Measurements from ENCODE around the gene BCAN.

Gene BCAN

DNA sequence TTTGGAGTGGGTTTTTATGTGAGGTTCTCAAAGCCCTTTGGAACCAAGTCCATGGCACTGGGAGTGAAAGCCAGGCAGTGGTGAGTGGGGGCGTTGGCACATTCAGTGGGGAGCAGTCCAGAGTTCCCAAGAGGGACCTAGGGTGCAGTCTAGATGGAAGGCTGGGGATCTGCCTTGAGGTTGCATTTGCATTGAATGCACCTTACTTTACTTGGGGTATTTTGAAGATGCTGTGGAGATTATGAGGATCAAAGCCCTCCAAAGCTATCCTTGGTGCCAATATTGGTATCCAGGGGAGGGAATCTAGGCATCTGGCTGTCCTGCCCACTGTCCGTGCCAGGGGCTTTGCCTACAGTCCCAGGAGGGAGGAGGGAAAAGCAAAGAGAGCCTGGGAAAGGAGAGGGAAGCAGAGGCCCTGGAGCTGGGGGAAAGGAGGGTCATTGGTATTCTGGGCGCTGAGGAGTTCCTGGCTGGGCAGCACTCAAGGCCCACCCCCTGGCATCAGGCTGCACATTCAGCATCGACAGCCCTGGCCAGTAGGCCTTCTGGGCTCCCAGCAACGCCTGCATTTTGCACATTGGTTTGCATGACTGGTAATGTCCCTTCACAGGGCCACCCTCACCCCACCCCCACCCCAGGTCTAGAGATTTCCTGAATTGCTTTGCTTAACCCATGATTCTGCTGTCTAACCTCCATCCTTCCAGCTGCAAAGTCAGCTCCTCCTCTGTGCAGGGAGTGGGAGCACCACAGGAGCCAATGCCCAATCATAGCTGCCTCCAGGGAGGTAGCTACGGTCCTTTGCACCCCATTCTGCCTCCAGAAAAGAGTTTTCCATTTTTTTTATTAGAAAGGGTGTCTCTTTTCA is 843 bp upstream of the BCAN start:
- DNase-seq: no peak
- in situ Hi-C loops (cut with HindIII; ENCODE audit: low pct_ligation_motif_present, low pct_unique_long_range_greater_than_20kb, low sequenced_read_pairs): no loop called here

DNA sequence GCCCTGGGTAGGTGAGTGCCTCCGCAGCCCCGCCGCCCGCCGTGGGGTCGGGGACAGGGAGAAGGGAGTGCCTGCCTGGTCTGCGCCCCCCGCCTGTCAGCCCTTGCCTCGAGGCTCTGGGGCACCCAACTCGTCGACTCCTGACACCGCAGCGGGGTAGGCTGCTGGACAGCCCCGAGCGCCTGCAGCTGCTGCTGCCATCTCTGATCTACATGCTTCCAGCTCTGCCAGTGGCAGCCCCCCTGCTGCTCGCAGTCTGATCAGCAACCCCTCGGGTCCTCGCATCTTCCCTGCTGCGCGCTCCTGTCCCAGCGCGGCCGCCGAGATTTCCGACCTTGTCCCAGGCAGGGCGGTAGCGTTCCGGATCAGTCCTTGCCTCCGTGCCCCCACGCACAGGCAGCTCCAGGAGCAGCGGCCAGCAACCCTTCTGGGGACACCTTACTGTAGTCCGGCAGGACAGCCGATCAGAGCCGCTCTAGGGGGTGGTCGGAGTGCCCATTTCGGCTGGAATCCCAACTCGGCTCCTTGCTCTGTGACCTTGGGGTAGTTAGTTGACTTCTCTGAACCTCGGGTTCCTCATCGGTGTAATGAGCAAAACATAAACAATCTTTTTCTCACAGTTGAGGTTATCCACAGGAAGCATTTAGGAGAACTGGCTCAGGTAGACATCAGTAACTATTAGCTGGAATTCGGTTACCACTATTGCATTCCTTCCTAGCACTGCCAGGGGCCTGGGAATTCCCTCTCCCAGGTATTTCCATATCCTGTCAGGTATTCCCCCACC is 540 bp downstream of the BCAN start:
- in situ Hi-C loops (cut with HindIII; ENCODE audit: low pct_ligation_motif_present, low pct_unique_long_range_greater_than_20kb, low sequenced_read_pairs): no loop called here
- no peak for DNase-seq

DNA sequence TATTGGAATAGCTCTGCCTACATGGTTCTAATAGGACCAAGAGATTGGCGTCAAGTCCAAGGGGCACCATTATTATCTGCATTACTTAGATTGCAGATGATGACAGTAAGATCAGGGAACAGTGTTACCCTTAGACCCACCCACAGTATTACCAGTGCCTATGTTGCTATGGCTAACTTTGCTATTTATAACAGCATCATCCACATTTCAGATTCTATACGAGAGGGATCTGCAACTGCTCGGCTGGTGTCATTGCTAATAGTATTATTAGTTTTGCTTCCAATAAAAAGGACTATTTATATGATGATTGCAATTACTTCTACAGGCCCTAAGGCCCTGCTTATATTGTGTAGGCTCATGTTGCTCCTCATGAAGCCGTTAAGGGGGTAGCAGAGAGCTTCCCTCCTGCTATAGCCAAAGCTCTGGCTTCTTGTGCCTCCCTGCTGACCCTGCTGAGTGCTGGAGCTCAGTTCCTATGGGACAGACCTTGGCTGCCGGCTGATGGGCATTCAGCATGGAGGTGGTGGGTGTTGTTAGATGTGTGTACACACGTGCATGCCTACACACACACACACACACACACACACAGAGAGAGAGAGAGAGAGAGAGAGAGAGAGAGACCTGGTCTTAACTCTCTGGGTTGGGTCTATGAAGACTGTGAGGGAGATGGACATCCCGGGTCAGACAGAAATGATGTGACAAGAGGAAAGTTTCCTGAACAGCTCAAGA is 1.3 kb downstream of the BCAN start:
- DNase-seq: no peak
- in situ Hi-C loops (cut with HindIII; ENCODE audit: low pct_ligation_motif_present, low pct_unique_long_range_greater_than_20kb, low sequenced_read_pairs): no loop called here

DNA sequence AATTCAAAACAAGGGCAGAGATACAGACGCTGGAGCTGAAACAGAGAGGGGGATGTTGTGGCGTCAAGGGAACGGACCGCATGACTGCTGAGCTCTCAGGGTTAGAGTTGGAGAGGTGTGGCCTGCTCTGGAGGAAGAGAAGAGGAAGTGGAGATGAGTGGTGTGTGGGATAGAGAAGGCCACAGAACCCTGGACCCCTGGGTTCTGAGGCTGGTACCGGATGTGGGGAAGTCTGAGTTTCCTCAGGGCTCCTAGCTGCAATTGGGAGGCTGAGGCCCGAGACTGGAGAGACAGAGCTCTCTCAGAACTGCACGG is 1.8 kb downstream of the BCAN start:
- in situ Hi-C loops (cut with HindIII; ENCODE audit: low pct_ligation_motif_present, low pct_unique_long_range_greater_than_20kb, low sequenced_read_pairs): no loop called here

DNA sequence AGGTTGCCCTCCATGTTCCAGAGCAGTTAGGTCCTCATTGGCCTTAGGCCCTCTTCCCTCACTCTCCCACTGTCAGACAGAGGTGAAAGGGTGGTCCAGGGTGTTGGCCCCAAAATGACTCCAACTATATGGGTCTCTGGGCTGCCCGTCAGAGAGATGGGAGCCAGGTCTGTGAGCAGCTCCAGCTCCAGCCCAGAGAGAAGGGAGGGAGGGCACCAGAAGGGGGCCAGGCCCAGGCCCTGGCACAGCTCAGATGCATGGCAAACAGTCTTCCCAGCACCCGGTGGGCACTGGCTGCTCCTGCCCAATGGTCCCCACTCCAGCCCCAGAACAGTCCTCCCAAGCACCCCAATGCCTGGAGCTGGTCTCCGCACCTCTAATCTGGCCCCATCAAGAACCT is 2.2 kb downstream of the BCAN start:
- in situ Hi-C loops (cut with HindIII; ENCODE audit: low pct_ligation_motif_present, low pct_unique_long_range_greater_than_20kb, low sequenced_read_pairs): no loop called here
- no peak for DNase-seq

More for the DNA sequence above, 1.8 kb downstream of the BCAN start:
- DNase-seq: no peak

DNA sequence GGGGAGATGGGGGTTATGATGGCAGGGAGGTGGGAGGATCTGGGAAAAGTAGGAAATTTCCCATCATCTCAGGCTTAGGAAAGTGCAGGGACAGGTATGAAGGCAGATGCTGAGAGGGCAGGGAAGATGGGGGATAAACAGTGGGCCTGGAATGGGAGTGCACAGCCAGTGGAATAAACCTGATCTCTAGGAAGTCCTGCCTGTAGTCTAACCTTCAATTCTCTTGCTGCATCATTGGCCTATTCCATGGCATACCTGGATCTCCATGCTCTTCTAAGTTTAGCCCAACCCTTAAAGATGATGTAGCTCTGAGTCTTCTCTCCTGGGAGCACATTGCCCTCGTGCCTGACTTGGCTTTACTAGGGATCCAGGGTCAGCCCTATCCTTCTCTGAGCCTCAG is 2.7 kb downstream of the BCAN start:
- no peak for DNase-seq
- in situ Hi-C loops (cut with HindIII; ENCODE audit: low pct_ligation_motif_present, low pct_unique_long_range_greater_than_20kb, low sequenced_read_pairs): no loop called here

DNA sequence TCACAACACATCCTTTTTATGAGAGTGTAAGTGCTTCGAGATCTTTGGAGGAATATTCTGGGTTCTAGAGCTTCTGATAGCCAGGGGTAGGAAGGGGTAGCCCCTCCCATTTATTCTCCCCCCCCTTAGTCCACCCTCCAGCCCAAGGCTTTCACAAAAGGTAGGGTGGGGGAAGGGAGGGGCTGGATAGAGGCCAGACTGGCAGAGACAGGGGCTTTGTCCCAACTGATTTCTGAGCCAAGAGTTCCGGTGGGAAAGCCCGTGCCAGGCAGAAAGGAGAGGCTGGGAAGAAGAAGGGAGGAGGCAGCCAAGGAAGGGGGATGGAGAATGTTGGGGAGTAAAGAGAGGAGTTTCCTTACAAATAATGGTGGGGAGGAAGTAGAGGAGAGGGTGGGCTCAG is 3.1 kb downstream of the BCAN start:
- no peak for DNase-seq
- in situ Hi-C loops (cut with HindIII; ENCODE audit: low pct_ligation_motif_present, low pct_unique_long_range_greater_than_20kb, low sequenced_read_pairs): no loop called here

DNA sequence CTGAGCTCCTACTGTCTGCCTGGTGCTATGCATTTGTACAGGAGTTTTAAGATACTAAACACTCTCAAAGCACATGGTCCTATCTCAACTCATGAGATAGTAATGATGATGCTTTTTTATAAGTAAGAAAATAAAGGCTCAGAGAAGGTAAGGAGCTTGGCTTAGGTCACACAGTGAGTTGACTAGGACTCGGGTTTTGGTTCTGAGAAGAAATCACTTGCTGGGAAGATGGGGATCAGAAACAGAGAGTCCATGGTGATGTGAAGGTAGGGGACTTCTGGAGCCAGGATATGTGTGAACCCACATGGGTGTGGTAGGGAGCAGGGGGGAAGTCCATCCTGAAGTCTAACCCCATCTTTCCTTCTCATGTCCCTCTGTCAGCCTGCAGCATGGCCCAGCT is 3.7 kb downstream of the BCAN start:
- in situ Hi-C loops (cut with HindIII; ENCODE audit: low pct_ligation_motif_present, low pct_unique_long_range_greater_than_20kb, low sequenced_read_pairs): no loop called here
- no peak for DNase-seq

DNA sequence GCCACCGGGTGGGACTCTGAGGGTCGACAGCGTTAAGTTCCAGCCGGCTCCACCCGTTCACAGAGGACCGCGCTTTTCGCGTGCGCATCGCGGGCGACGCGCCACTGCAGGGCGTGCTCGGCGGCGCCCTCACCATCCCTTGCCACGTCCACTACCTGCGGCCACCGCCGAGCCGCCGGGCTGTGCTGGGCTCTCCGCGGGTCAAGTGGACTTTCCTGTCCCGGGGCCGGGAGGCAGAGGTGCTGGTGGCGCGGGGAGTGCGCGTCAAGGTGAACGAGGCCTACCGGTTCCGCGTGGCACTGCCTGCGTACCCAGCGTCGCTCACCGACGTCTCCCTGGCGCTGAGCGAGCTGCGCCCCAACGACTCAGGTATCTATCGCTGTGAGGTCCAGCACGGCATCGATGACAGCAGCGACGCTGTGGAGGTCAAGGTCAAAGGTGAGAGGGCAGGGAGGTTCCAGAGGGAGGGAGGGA is 4.9 kb downstream of the BCAN start:
- DNase-seq: no peak
- in situ Hi-C loops (cut with HindIII; ENCODE audit: low pct_ligation_motif_present, low pct_unique_long_range_greater_than_20kb, low sequenced_read_pairs): no loop called here

DNA sequence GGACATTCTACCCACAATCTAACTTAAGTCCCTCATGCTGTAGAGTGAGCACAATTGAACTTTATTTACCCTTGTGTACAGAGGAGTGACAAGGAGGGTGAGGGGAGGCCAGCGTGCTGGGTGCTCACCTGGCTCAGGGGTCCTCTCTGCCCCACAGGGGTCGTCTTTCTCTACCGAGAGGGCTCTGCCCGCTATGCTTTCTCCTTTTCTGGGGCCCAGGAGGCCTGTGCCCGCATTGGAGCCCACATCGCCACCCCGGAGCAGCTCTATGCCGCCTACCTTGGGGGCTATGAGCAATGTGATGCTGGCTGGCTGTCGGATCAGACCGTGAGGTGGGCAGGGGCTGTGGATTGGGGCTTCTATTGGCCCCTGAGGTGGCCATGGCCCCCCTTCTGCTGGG is 5.4 kb downstream of the BCAN start:
- in situ Hi-C loops (cut with HindIII; ENCODE audit: low pct_ligation_motif_present, low pct_unique_long_range_greater_than_20kb, low sequenced_read_pairs): no loop called here
- no peak for DNase-seq

DNA sequence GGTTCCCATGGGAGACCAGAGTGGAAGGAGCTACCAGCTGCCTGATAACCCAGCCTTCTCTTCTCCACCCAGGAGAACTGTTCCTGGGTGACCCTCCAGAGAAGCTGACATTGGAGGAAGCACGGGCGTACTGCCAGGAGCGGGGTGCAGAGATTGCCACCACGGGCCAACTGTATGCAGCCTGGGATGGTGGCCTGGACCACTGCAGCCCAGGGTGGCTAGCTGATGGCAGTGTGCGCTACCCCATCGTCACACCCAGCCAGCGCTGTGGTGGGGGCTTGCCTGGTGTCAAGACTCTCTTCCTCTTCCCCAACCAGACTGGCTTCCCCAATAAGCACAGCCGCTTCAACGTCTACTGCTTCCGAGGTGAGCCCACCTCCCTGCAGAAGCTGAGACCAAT is 6.6 kb downstream of the BCAN start:
- no peak for DNase-seq

DNA sequence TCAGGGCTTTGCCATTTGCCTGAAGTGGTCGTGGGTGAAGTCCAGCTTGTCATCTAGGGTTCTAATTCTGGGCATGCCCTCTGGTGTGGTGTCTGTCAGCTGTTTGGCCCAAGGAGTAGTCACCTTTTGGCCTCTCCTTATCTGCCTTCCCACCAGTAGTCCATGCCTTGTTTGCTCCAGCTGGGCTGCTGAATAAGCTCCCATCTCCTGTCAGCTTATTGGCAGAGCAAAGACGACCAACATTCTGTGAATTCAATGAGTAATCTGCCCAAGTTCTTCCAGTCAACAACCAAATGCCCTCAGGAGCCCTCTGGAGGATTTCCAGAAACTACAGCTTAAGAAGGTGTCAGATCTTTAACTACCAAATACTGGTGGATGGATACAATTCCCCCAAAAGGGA is 7.0 kb downstream of the BCAN start:
- in situ Hi-C loops (cut with HindIII; ENCODE audit: low pct_ligation_motif_present, low pct_unique_long_range_greater_than_20kb, low sequenced_read_pairs): no loop called here
- no peak for DNase-seq

More for the DNA sequence above, 6.6 kb downstream of the BCAN start:
- in situ Hi-C loops (cut with HindIII; ENCODE audit: low pct_ligation_motif_present, low pct_unique_long_range_greater_than_20kb, low sequenced_read_pairs): no loop called here

DNA sequence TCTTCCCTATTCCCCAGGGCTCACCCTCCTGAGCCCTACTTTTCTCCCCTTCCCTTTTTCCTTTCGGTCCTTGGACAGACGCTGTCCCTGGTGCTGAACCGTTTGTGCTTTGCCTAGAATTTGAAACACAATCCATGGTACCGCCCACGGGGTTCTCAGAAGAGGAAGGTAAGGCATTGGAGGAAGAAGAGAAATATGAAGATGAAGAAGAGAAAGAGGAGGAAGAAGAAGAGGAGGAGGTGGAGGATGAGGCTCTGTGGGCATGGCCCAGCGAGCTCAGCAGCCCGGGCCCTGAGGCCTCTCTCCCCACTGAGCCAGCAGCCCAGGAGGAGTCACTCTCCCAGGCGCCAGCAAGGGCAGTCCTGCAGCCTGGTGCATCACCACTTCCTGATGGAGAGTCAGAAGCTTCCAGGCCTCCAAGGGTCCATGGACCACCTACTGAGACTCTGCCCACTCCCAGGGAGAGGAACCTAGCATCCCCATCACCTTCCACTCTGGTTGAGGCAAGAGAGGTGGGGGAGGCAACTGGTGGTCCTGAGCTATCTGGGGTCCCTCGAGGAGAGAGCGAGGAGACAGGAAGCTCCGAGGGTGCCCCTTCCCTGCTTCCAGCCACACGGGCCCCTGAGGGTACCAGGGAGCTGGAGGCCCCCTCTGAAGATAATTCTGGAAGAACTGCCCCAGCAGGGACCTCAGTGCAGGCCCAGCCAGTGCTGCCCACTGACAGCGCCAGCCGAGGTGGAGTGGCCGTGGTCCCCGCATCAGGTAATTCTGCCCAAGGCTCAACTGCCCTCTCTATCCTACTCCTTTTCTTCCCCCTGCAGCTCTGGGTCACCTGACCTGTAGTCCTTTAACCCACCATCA is 10.4 kb downstream of the BCAN start:
- DNase-seq: peak; percentile 45
- in situ Hi-C loops (cut with HindIII; ENCODE audit: low pct_ligation_motif_present, low pct_unique_long_range_greater_than_20kb, low sequenced_read_pairs): no loop called here

DNA sequence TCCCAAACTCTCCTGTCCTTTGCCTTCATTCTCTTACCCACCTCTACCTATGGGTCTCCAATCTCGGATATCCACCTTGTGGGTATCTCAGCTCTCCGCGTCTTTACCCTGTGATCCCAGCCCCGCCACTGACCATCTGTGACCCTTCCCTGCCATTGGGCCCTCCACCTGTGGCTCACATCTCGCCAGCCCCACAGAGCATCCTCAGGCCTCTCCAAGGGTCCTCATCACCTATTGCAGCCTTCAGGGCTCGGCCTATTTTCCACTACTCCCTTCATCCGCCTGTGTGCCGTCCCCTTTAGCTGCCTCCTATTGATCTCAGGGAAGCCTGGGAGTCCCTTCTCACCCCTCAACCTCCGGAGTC is 11.1 kb downstream of the BCAN start:
- in situ Hi-C loops (cut with HindIII; ENCODE audit: low pct_ligation_motif_present, low pct_unique_long_range_greater_than_20kb, low sequenced_read_pairs): no loop called here
- DNase-seq: no peak

DNA sequence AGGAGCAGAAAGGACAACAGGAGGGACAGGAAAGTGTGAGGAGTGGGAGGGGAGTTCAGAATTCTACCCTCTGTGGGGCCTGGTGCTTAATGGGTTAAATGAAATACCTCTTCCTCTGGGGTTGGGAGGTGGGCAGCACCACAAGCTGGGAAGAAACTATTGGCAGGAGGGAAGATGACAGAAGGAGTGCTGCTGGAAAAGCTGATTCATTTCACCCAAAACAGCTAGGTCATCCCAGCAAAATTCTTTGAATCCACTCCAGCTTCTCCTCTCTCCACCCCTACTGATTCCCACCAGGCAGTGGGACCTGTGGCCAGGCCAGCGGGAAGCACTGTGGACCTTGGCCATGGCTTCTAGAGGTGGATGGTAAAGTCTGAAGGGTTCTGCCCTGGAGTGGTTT is 12.8 kb downstream of the BCAN start:
- in situ Hi-C loops (cut with HindIII; ENCODE audit: low pct_ligation_motif_present, low pct_unique_long_range_greater_than_20kb, low sequenced_read_pairs): no loop called here
- no peak for DNase-seq

DNA sequence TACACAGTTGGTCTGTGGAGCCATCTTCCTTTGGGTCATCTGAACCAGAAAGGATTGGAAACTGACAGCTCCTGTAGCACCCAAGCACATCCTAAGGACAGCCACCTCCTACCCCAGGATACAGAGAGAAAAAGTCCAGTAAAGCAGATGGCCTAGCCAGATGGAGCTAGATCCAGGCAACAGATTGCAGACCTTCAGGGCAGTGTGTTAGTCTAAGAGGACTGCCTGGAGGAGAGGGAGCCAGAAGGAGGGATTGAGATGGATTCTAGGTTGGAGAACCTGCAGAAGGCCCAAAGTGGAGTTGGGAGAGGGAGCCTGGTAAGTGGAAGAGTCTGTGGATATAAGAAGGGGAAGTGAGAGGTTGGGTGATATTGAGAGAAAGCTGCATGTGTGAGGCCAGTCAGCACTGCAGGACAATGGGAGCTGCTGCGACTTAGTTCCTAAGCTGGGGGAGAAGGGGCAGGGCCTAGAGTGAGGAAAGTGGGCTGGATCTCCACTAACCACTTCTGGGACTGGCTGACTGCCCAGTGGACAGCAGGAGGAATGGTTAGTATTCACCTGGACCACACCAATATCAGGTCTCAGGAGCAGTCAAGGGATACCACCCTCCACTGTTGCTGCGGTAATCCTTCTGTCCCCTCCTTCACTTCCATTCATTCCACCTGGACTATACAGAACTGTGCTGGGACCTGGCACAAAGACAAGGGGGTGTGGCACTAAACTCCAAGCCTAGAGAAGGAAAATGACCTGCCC is 13.4 kb downstream of the BCAN start:
- no peak for DNase-seq

DNA sequence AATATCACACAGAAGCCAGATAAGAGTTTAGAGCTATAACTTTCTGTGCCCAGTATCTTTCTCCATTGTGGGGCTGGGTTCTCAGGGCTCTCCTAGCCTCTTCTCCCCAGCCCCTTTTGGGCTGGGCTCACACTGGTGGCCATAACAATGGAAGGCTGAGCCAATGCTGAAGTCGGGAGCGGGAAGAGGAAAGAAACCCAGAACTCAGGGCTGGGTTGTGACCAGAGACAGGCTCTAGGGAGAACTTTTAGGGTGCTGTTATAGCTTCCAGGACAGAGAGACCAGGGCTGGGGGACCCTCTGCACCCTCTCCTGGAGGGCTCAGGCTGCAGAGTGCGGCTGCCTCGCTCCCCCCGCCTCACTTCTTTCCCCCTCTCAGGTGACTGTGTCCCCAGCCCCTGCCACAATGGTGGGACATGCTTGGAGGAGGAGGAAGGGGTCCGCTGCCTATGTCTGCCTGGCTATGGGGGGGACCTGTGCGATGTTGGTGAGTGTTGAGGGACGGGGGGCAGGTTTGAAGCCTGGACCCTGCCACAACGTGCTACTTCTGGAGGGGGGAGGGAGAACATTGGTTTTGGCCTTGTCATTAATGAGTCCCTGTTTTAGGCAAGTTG is 14.1 kb downstream of the BCAN start:
- DNase-seq: no peak
- in situ Hi-C loops (cut with HindIII; ENCODE audit: low pct_ligation_motif_present, low pct_unique_long_range_greater_than_20kb, low sequenced_read_pairs): no loop called here

More for the DNA sequence above, 13.4 kb downstream of the BCAN start:
- in situ Hi-C loops (cut with HindIII; ENCODE audit: low pct_ligation_motif_present, low pct_unique_long_range_greater_than_20kb, low sequenced_read_pairs): no loop called here

Data from ACHN (cell line).